ENCODE results near the gene ANTKMT.

- TF ChIP-seq TAF1 (IDR thresholded peaks at IDR 0.05; ENCODE audit: borderline replicate concordance, low read depth, low read length): no peak
- TF ChIP-seq POLR2AphosphoS5 (IDR thresholded peaks at IDR 0.05; ENCODE audit: low read depth, low read length): no peak
- no peak for TF ChIP-seq POLR2A (IDR thresholded peaks at IDR 0.05; ENCODE audit: low read depth, low read length)
Observed at GRCh38 chr16:761625-762513, 40.9 kb downstream of the ANTKMT start.

All from GM12892 (cell line).